Skin of body (tissue), 3 donors: Measurements from ENCODE around the gene SAMD11. TPM values are rescaled to one million over a fixed set of nuclear protein-coding genes. Genes with fewer than 3 reads are reported as not detected.

Experiments
- DNase-seq: peaks from one replicate; lab custom pipeline; 2025; lab: John Stamatoyannopoulos, UW
- small RNA-seq: library from RNA; depleted of rRNA; stranded (forward); fragments of <200 nt; gene quantifications from one replicate; pipeline ENCODE3, GENCODE V24; 2014; ENCODE audit warnings: low replicate concordance
- total RNA-seq: library from RNA; depleted of rRNA; stranded (reverse); fragments of >200 nt; gene quantifications from one replicate; pipeline ENCODE4 v1.2.3, GENCODE V29; 2014

SAMD11 gene
- total RNA-seq, 1 donor from 2014 or later: 4.9 TPM

- no peak for DNase-seq
Measured at GRCh38 chr1:993379-993995, 69.8 kb downstream of the SAMD11 start.

Small RNAs within 50 kb of the gene (small RNA-seq; reads per million reads assigned to genes)
- gene AL645608.4: not detected

Other genes starting within 250 kb of the SAMD11 start
- gene OR4F16, start 237.3 kb upstream of the SAMD11 start, total RNA-seq: not detected
- gene NOC2L, start 35.3 kb downstream of the SAMD11 start, total RNA-seq: 35.9 TPM
- gene KLHL17, start 36.7 kb downstream of the SAMD11 start, total RNA-seq: 3.9 TPM
- gene PLEKHN1, start 42.6 kb downstream of the SAMD11 start, total RNA-seq: 1.9 TPM
- gene PERM1, start 58.2 kb downstream of the SAMD11 start, total RNA-seq: 0.99 TPM
- 12.5 TPM for gene HES4, start 76.2 kb downstream of the SAMD11 start, total RNA-seq
- gene ISG15, start 89.6 kb downstream of the SAMD11 start, total RNA-seq: 13.7 TPM
- 39.8 TPM for gene AGRN, start 96.2 kb downstream of the SAMD11 start, total RNA-seq
- gene RNF223, start 150.4 kb downstream of the SAMD11 start, total RNA-seq: 0.69 TPM
- gene C1orf159, start 192.2 kb downstream of the SAMD11 start, total RNA-seq: 6.9 TPM
- 0.39 TPM for gene TTLL10, start 250.0 kb downstream of the SAMD11 start, total RNA-seq